ENCODE results near the gene PNLIPRP1.

PNLIPRP1 gene

GRCh38 chr10:116590590-116591444 lies at the start of gene PNLIPRP1:
Gene PNLIPRP1, plus strand, starts transcription at chr10:116590959. Its CDS starts 171 bp downstream, at chr10:116591130.
- DNase-seq, result no peak

DNA sequence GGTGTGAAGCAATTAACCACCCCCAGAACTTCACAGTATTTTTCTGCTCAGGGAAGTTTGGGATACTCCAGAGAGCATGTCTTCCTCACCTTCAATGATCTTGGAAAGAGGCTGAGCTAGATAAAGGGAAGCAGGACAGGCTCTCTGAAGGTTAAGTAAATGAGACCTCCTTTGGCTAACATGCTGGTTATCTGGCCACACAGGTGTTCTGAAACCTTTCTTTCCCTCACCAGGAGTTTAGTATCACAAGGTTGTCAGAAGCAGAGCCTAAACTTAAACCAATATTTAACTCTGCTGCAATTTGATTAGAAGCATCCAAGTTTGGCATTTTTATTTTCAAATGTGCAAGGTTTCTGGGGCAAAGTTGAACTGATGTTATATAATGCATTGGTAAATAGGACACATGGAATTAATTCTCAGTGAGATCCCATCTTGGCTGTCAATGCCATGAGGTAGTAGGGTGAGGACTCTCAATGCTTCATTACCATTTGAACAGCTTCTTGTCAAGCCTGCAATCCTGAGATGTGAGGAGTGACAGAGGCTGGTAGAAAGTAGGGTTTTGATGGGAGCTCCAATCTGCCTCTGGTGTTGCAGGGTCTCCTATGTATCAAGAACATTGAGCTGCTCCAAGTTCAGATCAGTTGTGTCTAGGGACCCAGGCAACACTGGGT lies 48.6 kb upstream of the PNLIPRP1 start:
- no peak for DNase-seq

GRCh38 chr10:116545122-116545521 lies 45.6 kb upstream of the PNLIPRP1 start:
- DNase-seq, result no peak

DNA sequence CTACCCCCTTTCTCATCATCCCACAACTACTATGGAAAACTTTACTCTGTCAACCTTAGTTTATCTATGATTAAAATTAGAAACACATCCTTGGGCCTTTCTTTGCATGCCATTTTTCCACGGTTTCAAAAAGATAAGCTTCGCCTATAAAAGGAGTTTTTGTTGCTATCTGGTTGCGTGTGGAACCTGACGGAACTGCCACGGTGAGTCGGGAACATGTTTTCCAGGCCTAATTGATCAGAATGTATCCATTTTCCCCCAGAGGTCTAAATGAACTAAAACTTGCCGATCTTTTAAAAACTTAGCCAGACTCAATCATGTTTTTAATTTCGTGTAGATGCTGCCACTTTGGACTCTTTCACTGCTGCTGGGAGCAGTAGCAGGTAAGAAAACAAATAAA lies 45.0 kb upstream of the PNLIPRP1 start, which contains the start of gene PNLIP:
Gene PNLIP (plus strand): TSS at position 176 of the 400 bp plus-strand sequence. CDS start 162 bp downstream, at position 338.
- no peak for DNase-seq

GRCh38 chr10:116548301-116548700 lies 42.5 kb upstream of the PNLIPRP1 start:
- no peak for DNase-seq

DNA sequence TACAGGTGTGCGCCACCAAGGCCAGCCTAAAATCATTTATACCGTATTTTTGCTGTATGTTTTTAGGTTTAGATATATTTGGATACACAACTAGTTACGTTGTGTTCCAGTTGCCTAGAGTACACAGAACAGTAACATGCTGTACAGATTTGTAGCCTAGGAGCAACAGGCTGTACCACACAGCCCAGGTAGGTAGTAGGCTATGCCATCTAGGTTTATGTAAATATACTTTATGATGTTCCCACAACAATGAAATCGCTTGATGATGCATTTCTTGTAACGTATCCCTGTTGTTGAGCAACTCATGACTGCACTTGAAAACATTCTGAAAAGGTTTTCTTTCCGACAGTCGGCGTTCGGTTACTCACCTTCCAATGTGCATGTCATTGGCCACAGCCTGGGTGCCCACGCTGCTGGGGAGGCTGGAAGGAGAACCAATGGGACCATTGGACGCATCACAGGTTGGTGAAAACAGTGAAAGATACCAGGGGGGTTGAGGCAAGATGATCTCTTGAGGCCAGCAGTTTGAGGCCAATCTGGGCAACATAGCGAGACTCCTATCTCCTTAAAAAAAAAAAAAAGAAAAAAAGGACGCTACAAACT lies 37.3 kb upstream of the PNLIPRP1 start:
- no peak for DNase-seq

- DNase-seq, result no peak
Observed at GRCh38 chr10:116554628-116555027, 36.1 kb upstream of the PNLIPRP1 start.

DNA sequence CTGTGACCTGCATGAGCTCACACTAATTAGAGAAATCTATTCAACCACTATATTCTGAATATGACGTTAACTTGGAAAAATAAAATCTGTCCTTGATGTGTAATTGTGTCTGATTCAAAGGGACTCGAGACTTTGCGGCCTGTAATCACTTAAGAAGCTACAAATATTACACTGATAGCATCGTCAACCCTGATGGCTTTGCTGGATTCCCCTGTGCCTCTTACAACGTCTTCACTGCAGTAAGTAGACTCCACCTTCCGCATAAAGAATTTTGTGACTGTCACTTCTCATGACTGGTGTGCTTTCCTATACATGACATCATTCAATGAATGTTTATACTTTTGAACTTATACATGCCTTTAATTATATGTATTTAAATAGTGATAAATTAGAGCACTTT lies 34.9 kb upstream of the PNLIPRP1 start:
- no peak for DNase-seq

GRCh38 chr10:116557305-116557880 lies 33.4 kb upstream of the PNLIPRP1 start:
- DNase-seq, result no peak

GRCh38 chr10:116565534-116565933 lies 25.2 kb upstream of the PNLIPRP1 start:
- DNase-seq, result no peak

GRCh38 chr10:116566932-116567331 lies 23.8 kb upstream of the PNLIPRP1 start:
- no peak for DNase-seq

DNA sequence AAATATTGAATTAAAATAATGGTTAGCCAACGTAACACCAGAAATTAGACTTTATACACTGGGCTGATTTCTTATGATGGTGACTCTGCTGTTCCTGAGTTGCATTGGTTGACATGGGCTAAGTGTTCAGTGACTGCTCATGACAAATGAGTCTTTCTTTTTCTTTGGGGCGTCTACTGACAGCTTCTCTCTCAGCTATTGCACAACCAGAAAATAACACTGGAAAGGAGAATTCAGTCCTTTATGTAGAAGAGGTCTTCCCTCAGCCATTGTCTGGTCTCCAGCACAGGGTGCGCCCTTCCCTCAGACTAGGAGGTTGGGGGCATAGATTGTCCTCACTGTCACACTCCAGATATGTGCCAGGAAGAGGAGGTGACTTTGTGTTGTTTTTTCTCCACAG lies 23.4 kb upstream of the PNLIPRP1 start:
- no peak for DNase-seq

GRCh38 chr10:116574797-116575196 lies 16.0 kb upstream of the PNLIPRP1 start:
- no peak for DNase-seq

DNA sequence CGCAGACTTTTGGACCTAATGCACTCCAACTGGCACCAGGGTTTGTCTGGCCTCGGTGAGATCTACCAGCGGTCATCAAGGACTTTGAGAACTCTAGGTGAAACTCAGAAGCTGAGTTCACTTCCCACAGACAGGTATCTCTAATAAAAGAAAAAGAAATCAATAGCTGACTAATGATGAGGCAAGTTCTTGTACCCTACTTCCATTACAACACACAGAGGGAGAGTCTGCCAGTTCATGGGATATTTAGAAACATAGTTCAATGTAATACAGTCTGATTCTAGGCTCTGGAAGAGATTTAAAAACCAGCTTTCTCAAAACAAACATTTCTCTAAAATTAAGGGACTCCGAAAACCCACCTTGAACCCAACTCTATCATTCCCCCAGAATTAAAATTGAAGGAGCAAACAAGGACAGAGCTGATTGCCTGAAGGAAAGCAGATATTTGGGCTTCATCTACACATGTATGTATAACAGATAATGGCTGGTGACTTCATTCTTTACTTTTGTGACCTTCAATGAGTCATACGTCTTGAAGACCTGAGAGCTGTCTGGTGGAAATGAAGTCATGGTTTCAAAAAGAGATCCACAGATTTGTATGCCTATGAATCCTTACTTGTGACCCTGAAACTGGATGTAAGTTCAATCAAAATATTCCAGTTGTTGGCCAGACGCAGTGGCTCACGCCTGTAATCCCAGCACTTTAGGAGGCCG lies 2.7 kb upstream of the PNLIPRP1 start:
- no peak for DNase-seq

DNA sequence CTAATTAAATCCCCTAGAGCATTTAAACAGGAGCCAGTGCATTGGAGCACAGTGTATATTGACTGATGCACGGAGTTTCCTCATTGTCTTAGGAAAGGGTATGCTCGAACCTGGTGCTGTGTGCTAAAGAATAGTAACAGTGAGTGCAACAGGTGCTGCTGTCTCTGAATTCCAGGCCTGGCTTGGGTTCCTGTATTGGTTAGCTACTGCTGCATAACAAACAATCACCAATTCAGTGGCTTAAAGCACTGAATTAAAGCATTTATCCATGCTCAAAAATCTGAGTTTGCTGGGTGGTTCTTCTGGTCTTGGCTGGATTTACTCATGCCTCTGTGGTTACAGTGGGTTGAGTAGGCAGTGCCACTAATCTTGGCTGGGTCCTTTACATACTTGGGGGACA lies 1.8 kb upstream of the PNLIPRP1 start:
- no peak for DNase-seq

DNA sequence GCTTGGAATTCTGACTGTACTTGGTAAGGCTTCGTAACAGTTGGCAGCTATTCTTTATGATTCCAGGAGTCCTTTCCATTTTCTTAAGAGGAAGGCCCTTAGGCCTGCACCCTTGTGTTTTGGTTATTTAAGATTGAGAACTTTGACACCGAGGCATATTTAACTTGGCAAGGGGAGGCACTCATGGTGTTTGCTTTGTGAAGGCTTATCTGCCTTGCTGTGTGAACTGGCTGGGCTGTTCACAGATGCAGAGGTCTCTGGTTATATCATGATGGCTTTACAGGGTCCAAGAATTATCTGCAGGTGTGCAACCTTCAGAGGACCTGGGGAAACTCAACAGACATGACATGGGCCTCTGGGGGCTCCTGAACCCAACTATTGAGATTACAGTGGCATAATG lies 833 bp upstream of the PNLIPRP1 start:
- no peak for DNase-seq

DNA sequence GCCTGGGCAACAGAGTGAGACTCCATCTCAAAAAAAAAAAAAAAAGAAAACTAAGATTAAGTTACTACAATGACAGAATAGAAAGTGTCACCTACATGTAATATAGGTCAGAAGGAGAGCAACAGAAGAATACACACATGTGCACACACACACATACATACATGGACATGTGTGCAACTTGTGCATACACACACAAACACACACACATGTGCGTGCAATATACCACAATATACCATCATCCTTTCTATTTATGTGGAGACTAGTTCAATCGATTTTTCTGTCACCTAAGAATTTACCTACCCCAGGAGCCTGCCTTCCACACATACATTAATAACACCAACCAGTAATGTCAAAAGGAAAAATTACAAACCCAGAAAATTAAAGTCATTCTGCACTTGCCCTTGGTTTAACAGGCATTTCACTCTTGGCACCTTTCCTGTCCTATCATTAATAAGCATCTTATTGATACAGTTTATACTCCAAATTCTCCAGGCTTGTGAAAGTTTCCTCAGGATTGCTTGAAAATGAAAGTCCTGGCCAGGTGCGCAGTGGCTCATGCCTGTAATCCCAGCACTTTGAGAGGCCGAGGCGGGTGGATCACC lies 2.5 kb downstream of the PNLIPRP1 start:
- DNase-seq, result no peak

GRCh38 chr10:116594525-116595035 lies 3.8 kb downstream of the PNLIPRP1 start:
- DNase-seq, result no peak

DNA sequence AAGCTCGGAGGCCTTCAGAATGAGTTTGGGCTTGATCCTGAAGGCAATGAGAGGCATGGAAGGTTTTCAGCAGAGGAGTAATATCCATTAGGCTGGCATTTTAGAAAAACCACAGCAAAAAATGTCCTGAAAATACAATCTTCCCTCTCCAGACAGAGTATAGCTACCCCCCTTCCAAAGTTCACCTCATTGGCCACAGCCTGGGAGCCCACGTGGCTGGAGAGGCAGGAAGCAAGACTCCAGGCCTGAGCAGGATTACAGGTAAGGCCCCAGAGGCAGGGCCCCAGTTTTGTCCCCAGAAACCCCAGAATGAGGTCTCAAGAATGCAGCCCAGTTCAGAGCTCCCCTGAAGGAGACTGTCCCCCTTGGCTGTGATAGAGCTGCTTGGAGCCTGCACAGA lies 5.3 kb downstream of the PNLIPRP1 start:
- DNase-seq, result no peak

DNA sequence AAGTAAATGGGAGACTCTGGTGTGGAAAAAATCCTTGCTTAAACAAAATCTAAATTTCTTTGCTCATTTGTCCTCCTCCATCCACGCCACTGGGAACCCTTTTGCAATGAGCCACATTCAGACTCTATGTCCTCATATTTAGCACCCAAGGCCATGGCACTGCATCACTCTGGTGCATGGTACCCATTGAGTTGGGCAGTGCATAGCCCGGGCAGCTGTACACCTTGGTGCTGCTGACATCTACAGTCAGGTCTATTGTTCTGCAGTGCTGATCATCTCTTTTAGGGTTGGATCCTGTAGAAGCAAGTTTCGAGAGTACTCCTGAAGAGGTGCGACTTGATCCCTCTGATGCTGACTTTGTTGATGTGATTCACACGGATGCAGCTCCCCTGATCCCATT lies 6.8 kb downstream of the PNLIPRP1 start:
- no peak for DNase-seq

DNA sequence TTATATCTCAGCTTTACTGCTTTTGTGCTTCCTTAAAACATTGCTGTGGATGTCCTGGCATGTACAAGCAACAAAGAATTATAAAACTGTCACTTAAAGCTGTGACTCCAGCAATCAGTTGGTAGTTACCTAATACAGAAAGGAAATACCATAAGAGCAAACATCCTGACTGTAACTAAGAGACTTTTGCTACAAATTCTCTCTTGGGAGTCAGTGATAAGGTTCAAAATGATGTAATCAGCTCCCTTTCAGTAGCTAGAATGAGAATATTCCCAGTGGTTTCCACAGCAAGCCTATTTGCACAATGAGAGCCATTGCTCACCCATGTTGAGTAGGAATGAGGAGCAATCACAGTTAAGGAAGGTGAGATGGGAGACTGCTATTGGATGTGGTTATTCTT lies 7.6 kb downstream of the PNLIPRP1 start:
- DNase-seq, result no peak

DNA sequence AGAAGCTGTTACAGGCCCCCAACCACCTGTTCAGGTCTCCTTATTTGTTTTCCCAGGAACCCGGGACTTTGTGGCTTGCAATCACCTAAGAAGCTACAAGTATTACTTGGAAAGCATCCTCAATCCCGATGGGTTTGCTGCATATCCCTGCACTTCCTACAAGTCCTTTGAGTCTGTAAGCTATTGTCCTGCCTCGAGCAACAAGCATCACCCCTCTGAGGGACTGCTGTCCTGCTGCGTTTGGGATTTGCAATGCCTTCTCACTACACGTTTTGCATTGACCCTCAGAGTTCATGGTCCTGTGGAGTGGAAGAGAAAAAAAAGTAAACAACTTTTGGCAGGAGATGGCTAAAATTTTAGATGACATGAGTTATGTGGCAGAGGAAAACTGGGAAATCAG lies 9.2 kb downstream of the PNLIPRP1 start:
- no peak for DNase-seq
